H9 (cell line): ENCODE results near the gene DNAJC8. TPM values are rescaled to one million over a fixed set of nuclear protein-coding genes. Genes with fewer than 3 reads are reported as not detected.

Source experiments
- DNase-seq: peaks from one replicate; pipeline ENCODE4 v3.0.0-alpha.2; 2017
- H2AFZ ChIP-seq: one replicate; pipeline ENCODE4 v1.6.1; 2013; ENCODE audit warnings: mild to moderate bottlenecking, low read length, control low read depth, moderate library complexity
- H2AK5ac ChIP-seq: 2 replicates; pipeline ENCODE4 v1.6.1; 2013; ENCODE audit warnings: low read length, control low read depth, mixed read lengths; ENCODE audit not compliant: insufficient read length
- H2BK120ac ChIP-seq: one replicate; pipeline ENCODE4 v1.6.1; 2013; ENCODE audit warnings: low read depth, mild to moderate bottlenecking, low read length, control low read depth, inconsistent platforms; ENCODE audit not compliant: poor library complexity, severe bottlenecking
- H2BK12ac ChIP-seq: 2 replicates; pipeline ENCODE4 v1.6.1; 2013; ENCODE audit warnings: low read length, control low read depth, mixed read lengths, low read depth; ENCODE audit not compliant: insufficient read length
- H2BK15ac ChIP-seq: 2 replicates; pipeline ENCODE4 v1.6.1; 2013; ENCODE audit warnings: low read depth, low read length, control low read depth
- H2BK20ac ChIP-seq: one replicate; pipeline ENCODE4 v1.6.1; 2013; ENCODE audit warnings: low read depth, mild to moderate bottlenecking, low read length, control low read depth, inconsistent platforms; ENCODE audit not compliant: poor library complexity, severe bottlenecking
- H2BK5ac ChIP-seq: 2 replicates; pipeline ENCODE4 v1.6.1; 2013; ENCODE audit warnings: low read length, control low read depth, mixed read lengths; ENCODE audit not compliant: insufficient read length
- H3K14ac ChIP-seq: 2 replicates; pipeline ENCODE4 v1.6.1; 2013; ENCODE audit warnings: low read length, control low read depth; ENCODE audit not compliant: insufficient read depth
- H3K18ac ChIP-seq: 2 replicates; pipeline ENCODE4 v1.6.1; 2013; ENCODE audit warnings: low read depth, mild to moderate bottlenecking, mixed read lengths, low read length, control low read depth; ENCODE audit not compliant: insufficient read length
- H3K23ac ChIP-seq: 2 replicates; pipeline ENCODE4 v1.6.1; 2013; ENCODE audit warnings: low read length, control low read depth, mixed read lengths, low read depth; ENCODE audit not compliant: insufficient read length
- H3K23me2 ChIP-seq: 2 replicates; pipeline ENCODE4 v1.6.1; 2013; ENCODE audit warnings: low read depth, mild to moderate bottlenecking, mixed read lengths, low read length, control low read depth; ENCODE audit not compliant: insufficient read length, poor library complexity, severe bottlenecking
- H3K27ac ChIP-seq: 2 replicates; pipeline ENCODE4 v1.5.1; 2013; ENCODE audit warnings: low read length, control low read depth, mixed read lengths, low read depth; ENCODE audit not compliant: insufficient read length
- H3K27me3 ChIP-seq: 2 replicates; pipeline ENCODE4 v1.6.1; 2013; ENCODE audit warnings: low read length, control low read depth, inconsistent platforms; ENCODE audit not compliant: insufficient read depth
- H3K4ac ChIP-seq: 2 replicates; pipeline ENCODE4 v1.6.1; 2013; ENCODE audit warnings: low read depth, mild to moderate bottlenecking, control low read depth, inconsistent platforms, low read length, moderate library complexity
- H3K4me1 ChIP-seq: 2 replicates; pipeline ENCODE4 v1.6.1; 2013; ENCODE audit warnings: low read length, control low read depth, inconsistent platforms; ENCODE audit not compliant: insufficient read depth
- H3K4me2 ChIP-seq: 2 replicates; pipeline ENCODE4 v1.6.1; 2013; ENCODE audit warnings: low read length, control low read depth, mixed read lengths; ENCODE audit not compliant: insufficient read length, insufficient read depth
- H3K56ac ChIP-seq: 2 replicates; pipeline ENCODE4 v1.6.1; 2013; ENCODE audit warnings: low read depth, mild to moderate bottlenecking, mixed read lengths, low read length, control low read depth; ENCODE audit not compliant: insufficient read length
- H3K79me1 ChIP-seq: 2 replicates; pipeline ENCODE4 v1.6.1; 2013; ENCODE audit warnings: low read depth, mild to moderate bottlenecking, moderate library complexity, low read length, control low read depth, inconsistent platforms; ENCODE audit not compliant: insufficient read depth, poor library complexity, severe bottlenecking
- H3K79me2 ChIP-seq: 2 replicates; pipeline ENCODE4 v1.6.1; 2013; ENCODE audit warnings: low read length, control low read depth, inconsistent platforms; ENCODE audit not compliant: insufficient read depth
- H3K9ac ChIP-seq: 2 replicates; pipeline ENCODE4 v1.6.1; 2013; ENCODE audit warnings: low read length, control low read depth, mixed read lengths; ENCODE audit not compliant: insufficient read length; ENCODE audit errors: extremely low read depth
- H3K9me3 ChIP-seq: one replicate; pipeline ENCODE4 v1.6.1; 2013; ENCODE audit warnings: low read depth, low read length, inconsistent platforms; ENCODE audit not compliant: control insufficient read depth
- H3T11ph ChIP-seq: one replicate; pipeline ENCODE4 v1.6.1; 2013; ENCODE audit warnings: mild to moderate bottlenecking, low read length, control low read depth, inconsistent platforms
- H4K20me1 ChIP-seq: one replicate; pipeline ENCODE4 v1.6.1; 2013; ENCODE audit not compliant: control insufficient read depth, insufficient read length, insufficient read depth
- H4K5ac ChIP-seq: 2 replicates; pipeline ENCODE4 v1.6.1; 2013; ENCODE audit warnings: low read depth, mild to moderate bottlenecking, mixed read lengths, low read length, control low read depth; ENCODE audit not compliant: insufficient read length
- H4K8ac ChIP-seq: replicated peaks from 2 replicates; pipeline ENCODE4 v1.6.1; 2013; ENCODE audit warnings: low read length, control low read depth, mixed read lengths, low read depth; ENCODE audit not compliant: insufficient read length
- H4K91ac ChIP-seq: 2 replicates; pipeline ENCODE4 v1.6.1; 2013; ENCODE audit warnings: low read depth, mild to moderate bottlenecking, moderate library complexity, mixed read lengths, low read length, control low read depth; ENCODE audit not compliant: insufficient read length
- H3K27ac Mint-ChIP-seq, 3 experiments: 2 replicates in 2 of 3; 3 replicates in 1 of 3; pipeline ENCODE4 v1.8.0; 2020 to 2021; ENCODE audit warnings: mixed read lengths in 3 of 3, mild to moderate bottlenecking in 1 of 3, moderate library complexity in 1 of 3
- H3K27me3 Mint-ChIP-seq: 2 replicates; pipeline ENCODE4 v1.8.0; 2021; ENCODE audit warnings: low read depth, mild to moderate bottlenecking, moderate library complexity, mixed read lengths
- H3K36me3 Mint-ChIP-seq, 3 experiments: 2 replicates in 2 of 3; 3 replicates in 1 of 3; pipeline ENCODE4 v1.8.0; 2020 to 2021; ENCODE audit warnings: low read depth in 3 of 3, mixed read lengths in 3 of 3; ENCODE audit not compliant: insufficient read depth in 1 of 3
- H3K4me1 Mint-ChIP-seq, 2 experiments: 2 replicates each; pipeline ENCODE4 v1.8.0; 2020; ENCODE audit warnings: mixed read lengths in 2 of 2
- H3K4me3 Mint-ChIP-seq, 2 experiments: 2 replicates in 1 of 2; 3 replicates in 1 of 2; pipeline ENCODE4 v1.8.0; 2020 to 2021; ENCODE audit warnings: mild to moderate bottlenecking in 2 of 2, mixed read lengths in 2 of 2, moderate library complexity in 1 of 2
- H3K9me3 Mint-ChIP-seq, 2 experiments: 2 replicates in 1 of 2; 3 replicates in 1 of 2; pipeline ENCODE4 v1.8.0; 2020; ENCODE audit warnings: mild to moderate bottlenecking in 2 of 2, mixed read lengths in 2 of 2, moderate library complexity in 1 of 2
- CTCF ChIP-seq: fragments of 200-600 bp; sonication (generic); conservative IDR thresholded peaks from 3 replicates; pipeline ENCODE4 v1.8.0; 2021; ENCODE audit warnings: antibody characterized with exemption, mild to moderate bottlenecking
- WGBS: extraction: QIAGEN DNeasy Blood & Tissue Kit; methylation state at CpG from one replicate; pipeline ENCODE4 v1.1.7; 2013; ENCODE audit warnings: missing lambda C conversion rate, low lambda C conversion rate, mixed read lengths; ENCODE audit not compliant: insufficient read length; ENCODE audit errors: extremely low coverage; 5-methylcytosine and 5-hydroxymethylcytosine counted together
- total RNA-seq: library from RNA; stranded (reverse); gene quantifications from 2 replicates; pipeline ENCODE4 v1.2.1, GENCODE V29; 2021

DNAJC8 gene
- total RNA-seq, 1 experiment from 2014 or later = 132 TPM

GRCh38 chr1:28180306-28181305, 52.2 kb downstream of the DNAJC8 start:
- Histone ChIP-seq H3K14ac (no peak overlapping the region), H3K9me3 (no peaks in the 10 kb centered on the region), H2BK15ac (no peak overlapping the region), H3K9ac (no peak overlapping the region), H2BK120ac (no peak overlapping the region), H3K4ac (no peak overlapping the region), H3K4me2 (no peak overlapping the region), H3K27me3 (no peaks in the 10 kb centered on the region), H2BK5ac (no peak overlapping the region), H2BK20ac (no peak overlapping the region), H2AK5ac (no peak overlapping the region), H3T11ph (no peak overlapping the region), H3K23me2 (peaks cover 2% of the 10 kb centered on the region), H4K8ac (no peak overlapping the region), H3K4me1 (no peaks in the 10 kb centered on the region), H3K23ac (no peak overlapping the region), H3K18ac (no peak overlapping the region), H3K27ac (no peak overlapping the region), H2AFZ (no peak overlapping the region), H3K79me1 (no peaks in the 10 kb centered on the region), H3K56ac (no peak overlapping the region), H4K20me1 (no peaks in the 10 kb centered on the region), H3K79me2 (no peaks in the 10 kb centered on the region), H4K5ac (no peak overlapping the region), H4K91ac (no peak overlapping the region), H2BK12ac (no peak overlapping the region)
- WGBS = no CpG with 5 or more reads among the region's 12 CpGs
- Mint-ChIP-seq H3K27me3 (no peaks in the 10 kb centered on the region), H3K4me3 (no peak overlapping the region), H3K4me1 (peaks cover 11 to 12% of the 10 kb centered on the region in 2 experiments), H3K27ac (no peak overlapping the region; a peak in 1 of 7 replicates), H3K36me3 (no peaks in the 10 kb centered on the region), H3K9me3 (no peaks in the 10 kb centered on the region; a peak in 1 of 5 replicates)
- DNase-seq = no peak
- no peak for TF ChIP-seq CTCF
